HG03064 (cell line): ENCODE results near the gene KLHL30.

ENCODE experiments used
- ATAC-seq: cut with Tn5 transposase; IDR thresholded peaks from one replicate; pipeline ENCODE4 v1.9.1; 2021; ENCODE audit warnings: low read depth; ENCODE audit not compliant: unreplicated experiment

Gene KLHL30

GRCh38 chr2:238117199-238118154 lies 21.0 kb upstream of the KLHL30 start:
- ATAC-seq = no peak

GRCh38 chr2:238119756-238120462 lies 18.6 kb upstream of the KLHL30 start:
- ATAC-seq = no peak

GRCh38 chr2:238120463-238121298 lies 17.8 kb upstream of the KLHL30 start:
- ATAC-seq = no peak

DNA sequence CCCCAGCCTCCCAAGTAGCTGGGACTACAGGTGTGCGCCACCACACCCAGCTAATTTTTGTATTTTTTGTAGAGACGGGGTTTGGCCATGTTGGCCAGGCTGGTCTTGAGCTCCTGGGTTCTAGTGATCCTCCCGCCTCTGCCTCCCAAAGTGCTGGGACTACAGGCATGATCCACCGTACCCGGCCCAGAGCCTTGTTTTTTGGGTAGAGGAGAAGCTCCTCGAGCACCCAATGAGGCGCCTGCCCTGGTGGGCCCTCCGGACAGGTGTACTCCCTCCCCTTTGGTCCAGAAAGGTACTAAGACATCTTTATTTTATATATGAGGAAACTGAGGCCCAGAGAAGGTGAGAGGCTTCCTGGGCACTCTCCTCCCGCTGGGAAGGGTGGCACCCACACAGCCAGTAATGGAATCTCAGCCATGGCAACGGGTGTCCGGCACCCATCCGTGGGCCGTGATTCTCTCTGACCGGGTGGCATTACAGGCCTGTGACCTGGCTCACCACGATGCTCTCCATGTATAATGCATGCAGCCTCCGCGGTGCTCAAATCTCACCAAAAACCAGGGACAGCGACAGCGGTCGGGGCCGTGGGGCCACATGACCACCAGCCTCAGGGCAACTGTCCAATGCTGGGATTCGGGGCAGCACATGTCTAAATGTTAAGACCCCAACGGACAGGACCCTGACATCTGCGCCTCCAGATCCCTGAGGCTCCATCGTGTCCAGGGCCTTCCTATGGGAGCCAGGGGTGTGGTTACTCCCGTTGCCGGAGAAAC lies 16.8 kb upstream of the KLHL30 start:
- ATAC-seq = no peak

DNA sequence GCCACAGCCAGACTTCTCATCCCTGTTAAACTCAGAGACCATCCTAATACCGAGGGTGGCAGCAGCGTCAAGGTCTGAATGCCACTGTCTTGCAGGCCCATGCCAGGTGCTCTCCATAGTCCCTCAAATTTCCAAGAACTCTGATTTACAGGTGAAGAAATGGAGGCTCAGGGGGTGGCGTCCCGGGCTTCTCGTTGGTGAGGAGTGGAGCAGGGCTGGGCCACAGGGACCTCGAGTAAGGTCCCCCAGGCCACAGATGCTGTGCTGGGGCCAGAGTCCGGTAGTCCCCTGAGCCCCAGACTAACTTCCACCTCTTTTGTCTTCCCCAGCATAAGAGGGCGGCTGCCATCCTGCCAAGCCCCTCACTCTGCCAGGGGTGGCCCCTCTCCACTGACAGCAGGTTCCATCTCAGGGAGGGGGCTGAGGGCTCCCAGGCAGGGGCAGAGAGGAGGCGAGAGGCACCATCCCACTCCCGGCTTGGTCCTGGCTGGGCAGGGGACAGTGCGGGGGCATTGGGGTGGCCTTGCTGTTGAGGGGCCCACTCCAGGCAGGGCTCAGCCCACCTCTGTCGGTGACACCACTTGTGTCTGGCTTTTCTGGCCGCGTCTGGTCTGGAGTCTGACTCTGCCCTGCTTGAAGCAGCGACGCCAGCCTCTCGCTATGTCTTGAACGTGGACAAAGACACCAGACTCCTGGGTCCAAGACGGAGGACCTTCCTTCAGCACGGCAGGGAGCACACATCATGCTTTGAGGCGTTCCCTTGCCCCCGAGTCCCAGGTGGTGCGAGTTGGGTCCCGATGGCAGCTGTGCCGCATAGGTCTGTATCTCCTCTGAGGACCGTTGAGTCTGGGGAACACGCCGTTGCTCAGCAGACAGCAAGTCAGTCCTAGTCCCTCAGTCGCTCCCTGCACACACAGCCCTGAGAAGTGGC lies 15.9 kb upstream of the KLHL30 start:
- ATAC-seq = no peak

GRCh38 chr2:238123218-238123971 lies 15.1 kb upstream of the KLHL30 start:
- no peak for ATAC-seq

DNA sequence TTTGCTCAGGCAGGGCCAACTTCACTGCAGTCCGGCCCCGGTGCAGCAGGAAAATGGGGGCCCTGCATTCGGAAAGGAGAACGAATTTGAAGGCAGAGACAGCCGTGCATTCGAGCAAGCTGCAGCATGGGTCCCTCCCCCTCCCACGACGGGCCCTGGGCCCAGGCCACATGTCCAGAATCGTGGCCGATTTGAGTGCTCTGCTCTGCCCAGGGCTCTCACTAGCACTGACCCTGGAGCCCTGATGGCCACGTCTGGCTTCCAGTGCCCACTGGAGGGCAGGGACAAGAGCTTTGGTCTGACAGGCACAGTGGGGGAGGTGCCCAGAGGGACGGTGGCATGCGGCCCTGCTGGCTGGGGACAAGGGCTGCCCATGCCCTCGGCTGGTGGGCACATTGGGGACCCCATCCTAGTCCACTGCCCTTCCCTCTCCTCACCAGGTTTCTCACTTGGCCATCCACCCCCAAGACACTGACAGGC lies 14.4 kb upstream of the KLHL30 start:
- ATAC-seq = no peak

DNA sequence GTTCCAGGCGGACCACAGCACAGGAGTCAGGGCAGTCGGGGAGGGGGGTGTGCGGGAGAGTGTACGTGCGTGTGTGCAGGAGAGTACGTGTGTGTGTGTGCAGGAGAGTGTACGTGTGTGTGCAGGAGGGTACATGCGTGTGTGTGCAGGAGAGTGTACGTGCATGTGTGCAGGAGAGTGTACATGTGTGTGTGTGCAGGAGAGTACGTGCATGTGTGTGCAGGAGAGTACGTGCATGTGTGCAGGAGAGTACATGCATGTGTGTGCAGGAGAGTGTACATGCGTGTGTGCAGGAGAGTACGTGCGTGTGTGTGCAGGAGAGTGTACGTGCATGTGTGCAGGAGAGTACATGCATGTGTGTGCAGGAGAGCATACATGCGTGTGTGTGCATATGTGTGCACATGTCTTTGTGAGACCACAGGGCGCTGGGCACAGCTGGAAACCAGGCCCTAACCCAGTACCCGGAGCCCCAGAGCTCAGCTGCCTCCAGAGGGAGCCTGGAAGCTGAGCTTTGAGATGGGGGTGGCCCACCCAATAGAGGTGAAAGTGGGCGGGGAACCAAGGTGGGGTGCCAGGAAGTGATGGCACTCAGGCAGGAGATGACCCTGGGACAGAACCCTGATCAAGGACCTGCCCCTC lies 13.9 kb upstream of the KLHL30 start:
- ATAC-seq = no peak

DNA sequence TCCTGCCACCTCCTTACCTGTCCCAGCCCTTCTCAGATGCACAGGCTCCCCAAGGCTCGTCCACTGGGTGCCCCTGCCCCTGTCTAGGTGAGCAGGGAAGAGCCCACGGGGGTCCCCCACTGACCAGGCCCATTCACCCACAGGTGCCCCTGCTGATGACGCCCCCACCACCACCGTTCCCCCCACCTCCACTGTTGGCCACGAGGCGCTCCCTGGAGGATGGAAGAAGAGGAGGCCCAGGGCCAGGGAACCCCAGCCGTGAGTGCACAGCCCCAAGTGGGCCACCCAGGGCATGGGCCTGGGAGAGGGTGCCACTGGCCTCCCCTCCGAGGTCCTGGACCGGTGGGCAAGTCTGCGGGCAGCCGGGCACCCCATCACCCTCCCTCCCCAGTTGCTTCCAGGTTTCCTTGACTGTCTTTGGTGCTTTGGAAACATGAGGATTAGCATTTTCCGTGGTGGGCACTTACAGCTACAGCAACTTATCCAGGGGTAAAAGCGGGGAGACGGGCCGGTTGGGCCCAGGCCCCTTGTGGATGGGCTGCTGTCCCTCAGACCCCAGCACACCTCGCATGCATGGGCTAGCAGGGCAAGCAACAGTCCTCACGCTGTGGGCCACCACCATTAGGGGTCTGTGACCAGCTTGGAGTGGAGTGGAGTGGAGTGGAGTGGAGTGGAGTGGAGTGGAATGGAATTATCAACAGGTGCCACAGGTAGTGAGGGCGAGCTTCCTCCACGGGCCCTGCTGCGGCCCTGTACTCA lies 13.2 kb upstream of the KLHL30 start:
- ATAC-seq = no peak

- ATAC-seq = no peak
These were observed 12.1 kb upstream of the KLHL30 start for GRCh38 chr2:238126338-238126737.

GRCh38 chr2:238126775-238127164 lies 11.7 kb upstream of the KLHL30 start:
- ATAC-seq = no peak

DNA sequence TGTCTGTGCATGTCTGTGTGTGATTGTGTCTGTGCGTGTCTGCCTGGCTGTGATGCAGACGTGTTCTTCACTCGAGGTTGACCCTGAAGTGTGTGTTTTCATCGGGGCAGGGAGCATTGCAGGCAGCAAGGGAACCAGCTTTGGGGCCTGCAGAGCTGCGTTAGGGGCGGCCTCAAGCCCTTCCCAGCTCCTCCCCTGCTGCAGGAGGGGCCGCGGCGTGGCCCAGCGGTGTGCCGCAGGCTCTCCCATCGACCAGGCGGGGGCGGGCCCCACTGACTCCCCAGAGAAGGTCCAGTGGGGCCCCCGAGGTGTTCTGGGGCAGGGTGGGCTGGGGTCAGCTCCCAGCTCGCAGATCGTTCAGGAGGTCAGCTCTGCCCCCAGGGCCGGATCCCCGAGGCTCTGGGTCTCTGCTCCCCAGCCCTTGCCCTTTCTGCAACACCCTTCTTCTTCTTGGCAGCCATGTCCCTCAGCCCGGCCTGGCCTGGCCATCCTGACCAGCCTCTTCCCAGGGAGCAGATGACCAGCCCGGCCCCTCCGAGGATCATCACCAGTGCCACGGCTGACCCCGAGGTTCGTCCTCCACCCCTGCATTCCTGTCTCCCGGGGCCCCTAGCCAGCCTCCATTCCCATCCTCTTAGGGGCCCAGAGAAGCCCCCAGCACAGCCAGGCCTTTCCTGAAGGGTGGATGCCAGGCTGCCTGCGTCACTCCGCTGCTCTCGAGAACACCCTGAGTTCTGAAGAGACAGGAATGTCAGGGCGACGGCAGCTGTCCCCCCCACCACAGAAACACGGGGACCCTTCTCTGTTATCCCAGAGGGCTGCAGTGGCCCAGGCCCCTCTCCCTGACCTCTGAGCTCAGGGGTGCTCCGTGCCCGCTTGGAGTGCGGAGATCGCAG lies 11.1 kb upstream of the KLHL30 start:
- ATAC-seq = no peak

GRCh38 chr2:238128061-238128440 lies 10.4 kb upstream of the KLHL30 start:
- ATAC-seq = no peak

DNA sequence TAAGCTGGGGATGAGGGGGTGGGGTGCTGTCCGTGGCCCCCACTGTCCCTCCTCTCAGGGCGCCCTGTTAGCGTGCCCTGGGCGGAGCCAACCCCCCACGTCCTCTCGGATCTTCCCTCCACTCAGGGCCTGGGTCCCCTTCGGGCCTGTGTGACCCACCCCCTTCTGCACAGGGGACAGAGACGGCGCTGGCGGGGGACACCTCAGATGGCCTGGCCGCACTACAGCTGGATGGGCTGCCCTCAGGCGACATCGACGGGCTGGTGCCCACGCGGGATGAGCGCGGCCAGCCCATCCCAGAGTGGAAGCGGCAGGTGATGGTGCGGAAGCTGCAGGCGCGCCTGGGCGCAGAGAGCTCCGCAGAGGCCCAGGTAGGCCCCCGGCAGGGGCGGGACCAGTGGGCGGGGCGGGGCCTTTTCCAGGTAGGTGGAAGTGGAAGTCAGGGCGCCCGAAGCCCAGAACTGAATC lies 9.9 kb upstream of the KLHL30 start:
- ATAC-seq = no peak

DNA sequence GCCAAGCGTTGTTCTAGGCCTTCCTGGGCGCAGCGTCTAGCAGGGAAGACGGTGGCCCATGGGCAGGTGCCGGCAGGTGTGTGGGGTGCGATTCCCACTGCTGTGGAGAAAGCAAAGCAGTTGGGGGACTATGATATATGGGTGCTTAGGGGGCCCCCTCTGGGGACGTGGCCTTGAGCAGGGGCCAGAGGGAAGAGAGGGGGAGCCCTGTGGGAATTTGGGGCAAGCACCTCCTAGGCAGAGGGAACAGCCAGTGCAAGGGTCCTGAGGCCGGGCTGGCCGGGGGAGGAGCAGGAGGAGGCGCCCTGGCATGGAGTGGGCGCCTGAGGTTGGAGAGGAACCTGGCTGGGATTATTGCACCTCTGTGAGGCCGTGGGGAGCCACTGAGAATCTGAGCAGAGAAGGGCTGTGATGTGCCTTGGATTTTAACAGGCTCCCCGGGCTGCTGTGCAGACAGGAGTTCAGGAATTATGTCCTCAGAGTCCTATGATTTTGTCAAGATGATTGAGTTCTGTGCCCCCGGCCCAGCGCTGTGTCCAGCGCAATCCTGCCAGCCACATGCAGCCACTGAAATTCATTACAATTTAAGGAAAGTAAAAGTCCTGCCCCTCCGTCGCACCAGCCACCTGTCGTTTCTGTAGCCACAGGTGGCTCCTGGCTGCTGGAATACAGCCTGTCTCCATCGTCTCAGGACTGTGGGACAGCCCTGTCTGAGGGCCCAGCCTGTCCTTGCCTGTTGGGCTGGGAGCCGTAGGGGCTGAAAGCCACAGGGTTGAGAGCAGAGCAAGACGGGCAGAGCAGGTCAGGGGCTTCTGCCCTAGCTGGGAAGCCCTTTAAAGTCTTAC lies 9.1 kb upstream of the KLHL30 start:
- no peak for ATAC-seq
